H1 (cell line): ENCODE results near the gene PPP4R4. TPM values are rescaled to one million over a fixed set of nuclear protein-coding genes. Genes with fewer than 3 reads are reported as not detected.

ENCODE experiments used
- CHD7 ChIP-seq: fragments of 300-600 bp; sonication (generic); IDR thresholded peaks from 2 replicates; pipeline ENCODE4 v1.7.1; 2012; ENCODE audit warnings: low read length, moderate library complexity, mild to moderate bottlenecking, inconsistent platforms; ENCODE audit not compliant: insufficient replicate concordance
- EP300 ChIP-seq, 2 experiments: IDR thresholded peaks; 1 replicate in 1 of 2; 2 replicates in 1 of 2; pipeline ENCODE4 v1.6.1; 2011 to 2012; ENCODE audit warnings: low read depth in 2 of 2, low read length in 2 of 2, mild to moderate bottlenecking in 2 of 2, borderline replicate concordance in 1 of 2, inconsistent platforms in 1 of 2, moderate library complexity in 1 of 2
- GABPA ChIP-seq: IDR thresholded peaks from 2 replicates; pipeline ENCODE4 v1.6.1; 2011; ENCODE audit warnings: mild to moderate bottlenecking, low read length, moderate library complexity, borderline replicate concordance; ENCODE audit not compliant: insufficient read depth
- RAD21 ChIP-seq, 2 experiments: IDR thresholded peaks in 1 of 2; conservative IDR thresholded peaks in 1 of 2; 2 replicates each; pipeline ENCODE4 v1.6.1; 2011; ENCODE audit warnings: low read depth in 2 of 2, low read length in 2 of 2, improper control_type of control experiment in 1 of 2, inconsistent platforms in 1 of 2, mild to moderate bottlenecking in 1 of 2, moderate library complexity in 1 of 2
- RBBP5 ChIP-seq: IDR thresholded peaks from 2 replicates; pipeline ENCODE4 v1.7.1; 2012; ENCODE audit warnings: low read depth, mild to moderate bottlenecking, inconsistent platforms, low read length, moderate library complexity, borderline replicate concordance
- RXRA ChIP-seq: IDR thresholded peaks from 2 replicates; pipeline ENCODE4 v1.6.1; 2011; ENCODE audit warnings: low read depth, mild to moderate bottlenecking, low read length, moderate library complexity; ENCODE audit not compliant: insufficient read depth
- SIX5 ChIP-seq: IDR thresholded peaks from 2 replicates; pipeline ENCODE4 v1.6.1; 2011; ENCODE audit warnings: mild to moderate bottlenecking, low read depth, low read length
- SP1 ChIP-seq: IDR thresholded peaks from 2 replicates; pipeline ENCODE4 v1.6.1; 2011; ENCODE audit warnings: low read depth, low read length
- SP4 ChIP-seq: IDR thresholded peaks from 2 replicates; pipeline ENCODE4 v1.6.1; 2012; ENCODE audit warnings: low read length, inconsistent platforms
- polyA plus RNA-seq, 7 experiments: library from polyadenylated mRNA; depleted of rRNA in 3 of 7; stranded (reverse) in 5 of 7; unstranded in 2 of 7; fragments of >200 nt in 5 of 7; fragments of 200-250 nt in 2 of 7; gene quantifications; 1 replicate in 5 of 7; 2 replicates in 1 of 7; 4 replicates in 1 of 7; pipeline versions ENCODE4 v1.2.1 to v1.2.3, GENCODE V29; 2011 to 2013; ENCODE audit warnings: missing spikeins in 2 of 7, mixed read lengths in 2 of 7
- total RNA-seq: library from RNA; stranded (reverse); fragmentation: NEBNext Ultra II Directional; extraction: Animal tissue kit (Norgen Biotek cat#: 25700); gene quantifications from 2 replicates; pipeline ENCODE4 v1.2.1, GENCODE V29; 2021

Gene PPP4R4
- total and polyA plus RNA-seq, 2 of the 8 experiments (the other 6 are each of a cell fraction or from before 2014, with no cell fraction given): 3.3 to 9.6 TPM

GRCh38 chr14:94170136-94170535, 4.0 kb upstream of the PPP4R4 start (continued):
- no peak for TF ChIP-seq CHD7
- TF ChIP-seq SP1: no peak
- no peak for TF ChIP-seq RBBP5
- no peak for TF ChIP-seq SIX5
- TF ChIP-seq EP300 (IDR thresholded peaks at IDR 0.05; ENCODE audit: borderline replicate concordance in 1 of 2, low read depth in 2 of 2, low read length in 2 of 2): no peak
- TF ChIP-seq RAD21 (IDR thresholded peaks at IDR 0.05 in 1 of 2, conservative IDR thresholded peaks at IDR 0.05 in 1 of 2; ENCODE audit: low read depth in 2 of 2, low read length in 2 of 2): no peak
- TF ChIP-seq RXRA: no peak
- no peak for TF ChIP-seq GABPA
- no peak for TF ChIP-seq SP4
